Heart left ventricle (tissue), 13 donors: ENCODE results near the gene GATAD2B.

Experiments used
- CTCF ChIP-seq, 12 donors: fragments of 200-600 bp; sonication (generic) in 4 of 12; IDR thresholded peaks; one replicate each; pipeline versions ENCODE4 v1.5.0 to v1.8.0; 2018 to 2022; ENCODE audit warnings: antibody characterized with exemption in 12 of 12, mild to moderate bottlenecking in 5 of 12
- POLR2A ChIP-seq, 2 donors: fragments of 450-650 bp; IDR thresholded peaks; one replicate each; pipeline ENCODE4 v1.6.1; 2017; ENCODE audit warnings: antibody characterized with exemption in 2 of 2, mild to moderate bottlenecking in 2 of 2, moderate library complexity in 2 of 2
- donor health status: ischemic (EF 13 %, LVEDD 7.1; RV severe dilation, severe dysfunction).
- donor health status: DM: no; HTN: yes; CAD: no.
- donor health status: DM: no; HTN: no; CAD: no.
- donor health status: ischemic (EF 25% LVEDD 6.9; RV normal size, moderate dysfunction).
- donor health status: ischemic (EF 25% LVEDD 5.7; RV mildly dilated, moderate dysfunction).
- donor health status: ischemic (EF 35%, LVEDD 5.7; RV mildly dilated, moderate dysfunction).
- donor health status: nonischemic (EF 11% LVEDD 7.7; RV severe dilation, severe dysfunction).
- donor health status: DM: yes; HTN: yes; CAD: no.
- donor health status: PGD.
- donor health status: ischemic (EF 29% LVEDD 5.4; RV normal size, mild dysfunction).
- donor health status: nonischemic (EF 23%, LVEDD 6.1; RV moderate dilation, normal function).

DNA sequence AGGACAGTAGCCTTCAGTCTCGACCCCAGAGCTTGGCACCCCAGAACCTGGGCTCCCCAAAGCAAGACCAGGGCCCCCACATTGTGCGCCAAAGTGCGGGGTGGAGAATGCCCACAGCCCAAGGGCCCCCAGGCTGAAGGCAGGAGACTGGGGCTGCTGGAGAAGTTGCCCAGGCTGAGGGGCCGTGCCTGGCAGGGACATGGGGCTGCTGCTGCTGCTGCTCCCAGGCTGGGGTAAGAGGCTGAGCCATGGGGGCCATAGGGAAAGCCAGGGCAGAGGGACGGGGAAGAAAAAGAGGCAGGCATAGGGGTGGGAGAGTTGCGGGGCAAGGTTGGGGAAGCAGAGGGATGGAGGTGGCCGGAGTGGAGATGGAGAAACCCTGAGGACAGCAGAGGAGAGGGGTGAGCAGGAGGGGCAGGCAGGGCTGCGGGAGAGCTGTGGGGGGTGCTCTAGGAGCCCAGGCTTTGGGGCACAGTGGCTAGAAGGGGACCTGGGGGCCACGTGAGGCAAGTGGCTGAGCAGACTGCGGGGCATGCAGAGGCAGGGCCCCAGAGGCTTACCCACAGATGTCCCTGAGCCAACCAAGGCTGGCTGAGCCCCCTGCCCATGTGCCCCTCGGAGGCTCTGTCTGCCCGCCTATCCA, 128.7 kb downstream of the GATAD2B start:
- TF ChIP-seq CTCF (IDR thresholded peaks at IDR 0.05) (no peak), POLR2A (IDR thresholded peaks at IDR 0.05) (no peak)
